Smooth muscle cell (in vitro differentiated cells): ENCODE measurements around the gene DDTL. TPM values are rescaled to one million over a fixed set of nuclear protein-coding genes. Genes with fewer than 3 reads are reported as not detected.
"Not testable (repeated sequence)": the region's sequence is repeated elsewhere in the genome, so short reads cannot be mapped to it uniquely, and the experiment has no call there.

Experiments
- DNase-seq: peaks from one replicate; lab custom pipeline; 2025; ENCODE audit not compliant: unreplicated experiment; lab: John Stamatoyannopoulos, UW
- H2AFZ ChIP-seq: fragments of 200-600 bp; sonication (generic); 2 replicates; pipeline ENCODE4 v1.6.0; 2016; ENCODE audit warnings: antibody characterized with exemption, low read depth, mild to moderate bottlenecking
- H3F3A ChIP-seq: fragments of 200-600 bp; sonication (generic); 2 replicates; pipeline ENCODE4 v1.6.0; 2017; ENCODE audit warnings: antibody characterized with exemption, low read depth
- H3K27ac ChIP-seq: fragments of 200-600 bp; sonication (generic); 2 replicates; pipeline ENCODE4 v1.5.1; 2016; ENCODE audit warnings: low read depth, mild to moderate bottlenecking
- H3K27me3 ChIP-seq: fragments of 200-600 bp; sonication (generic); 2 replicates; pipeline ENCODE4 v1.6.1; 2016; ENCODE audit warnings: low read depth, mild to moderate bottlenecking
- H3K36me3 ChIP-seq: fragments of 200-600 bp; sonication (generic); 2 replicates; pipeline ENCODE4 v1.5.1; 2016; ENCODE audit warnings: low read depth
- H3K4me1 ChIP-seq: fragments of 200-600 bp; sonication (generic); 2 replicates; pipeline ENCODE4 v1.5.1; 2016; ENCODE audit warnings: low read depth
- H3K4me2 ChIP-seq: fragments of 200-600 bp; sonication (generic); 2 replicates; pipeline ENCODE4 v1.6.0; 2016; ENCODE audit warnings: mild to moderate bottlenecking
- H3K4me3 ChIP-seq: fragments of 200-600 bp; sonication (generic); 2 replicates; pipeline ENCODE4 v1.5.1; 2016; ENCODE audit warnings: mild to moderate bottlenecking
- H3K79me2 ChIP-seq: fragments of 200-600 bp; sonication (generic); 2 replicates; pipeline ENCODE4 v1.6.0; 2016; ENCODE audit warnings: low read depth, mild to moderate bottlenecking
- H3K9ac ChIP-seq: fragments of 200-600 bp; sonication (generic); 2 replicates; pipeline ENCODE4 v1.6.0; 2016; ENCODE audit warnings: low read depth
- H3K9me3 ChIP-seq: fragments of 200-600 bp; sonication (generic); replicated peaks from 2 replicates; pipeline ENCODE4 v1.5.1; 2016; ENCODE audit warnings: low read depth
- H4K20me1 ChIP-seq: fragments of 200-600 bp; sonication (generic); 2 replicates; pipeline ENCODE4 v1.6.0; 2016; ENCODE audit warnings: low read depth
- WGBS: methylation state at CpG from one replicate; pipeline ENCODE4 v1.1.7; 2016; ENCODE audit warnings: low lambda C conversion rate; 5-methylcytosine and 5-hydroxymethylcytosine counted together
- polyA plus RNA-seq: library from polyadenylated mRNA; unstranded; fragments of >200 nt; fragmentation: Nextera tagmentation; extraction: Ambion mirVana; gene quantifications from 2 replicates; pipeline ENCODE4 v1.2.1, GENCODE V29; 2016
- total RNA-seq: library from RNA; depleted of rRNA; stranded (reverse); fragments of >200 nt; gene quantifications from 2 replicates; pipeline ENCODE4 v1.2.3, GENCODE V29; 2014

The DDTL gene
- total and polyA plus RNA-seq, 2 experiments from 2014 or later: 0.24 TPM; not detected in 1

- DNase-seq, H3K27ac ChIP-seq, H3K4me3 ChIP-seq, H3K4me1 ChIP-seq, H3K9ac ChIP-seq, H3F3A ChIP-seq, H3K36me3 ChIP-seq, H3K79me2 ChIP-seq, H3K27me3 ChIP-seq, H4K20me1 ChIP-seq, H3K9me3 ChIP-seq, H2AFZ ChIP-seq, H3K4me2 ChIP-seq: not testable (repeated sequence)
- 94% methylated on average over 2 of the region's 2 CpGs for WGBS
Observed at GRCh38 chr22:23951383-23951782, 15.3 kb upstream of the DDTL start.

- not testable (repeated sequence) for H4K20me1 ChIP-seq, H3K4me3 ChIP-seq, H3K4me1 ChIP-seq, H3K9me3 ChIP-seq, H2AFZ ChIP-seq, H3K36me3 ChIP-seq, H3K27me3 ChIP-seq, H3K4me2 ChIP-seq, H3K9ac ChIP-seq, DNase-seq, H3F3A ChIP-seq, H3K79me2 ChIP-seq, H3K27ac ChIP-seq
- WGBS: 79% methylated on average over 11 of the region's 11 CpGs
Observed at GRCh38 chr22:23952794-23953405, 13.8 kb upstream of the DDTL start.

GRCh38 chr22:23953485-23953884 lies 13.2 kb upstream of the DDTL start:
- H3F3A ChIP-seq, H3K4me2 ChIP-seq, H2AFZ ChIP-seq, H4K20me1 ChIP-seq, H3K4me3 ChIP-seq, H3K9ac ChIP-seq, H3K27ac ChIP-seq, H3K4me1 ChIP-seq, DNase-seq, H3K9me3 ChIP-seq, H3K36me3 ChIP-seq, H3K27me3 ChIP-seq, H3K79me2 ChIP-seq: not testable (repeated sequence)
- WGBS: 86% methylated on average over 4 of the region's 4 CpGs

- 75% methylated on average over 7 of the region's 8 CpGs for WGBS
- H3K4me2 ChIP-seq, H3K27me3 ChIP-seq, H3K4me1 ChIP-seq, H3K9ac ChIP-seq, H3K4me3 ChIP-seq, H4K20me1 ChIP-seq, H3K79me2 ChIP-seq, H3K27ac ChIP-seq, DNase-seq, H3F3A ChIP-seq, H2AFZ ChIP-seq, H3K36me3 ChIP-seq, H3K9me3 ChIP-seq: not testable (repeated sequence)
Observed at GRCh38 chr22:23954193-23954990, 12.3 kb upstream of the DDTL start.

GRCh38 chr22:23954991-23955305 lies 11.7 kb upstream of the DDTL start:
- not testable (repeated sequence) for H3K79me2 ChIP-seq, H2AFZ ChIP-seq, H3F3A ChIP-seq, H4K20me1 ChIP-seq, H3K9me3 ChIP-seq, H3K4me2 ChIP-seq, H3K4me3 ChIP-seq, H3K9ac ChIP-seq, H3K27me3 ChIP-seq, H3K36me3 ChIP-seq, H3K4me1 ChIP-seq, H3K27ac ChIP-seq, DNase-seq
- 60% methylated on average over 6 of the region's 6 CpGs for WGBS

- not testable (repeated sequence) for DNase-seq, H3K9me3 ChIP-seq
Observed at GRCh38 chr22:23955886-23956285, 10.8 kb upstream of the DDTL start.

More at GRCh38 chr22:23955886-23956285, 10.8 kb upstream of the DDTL start:
- H3K79me2 ChIP-seq, H3K4me1 ChIP-seq, H3K4me3 ChIP-seq, H3K27me3 ChIP-seq, H3K27ac ChIP-seq, H4K20me1 ChIP-seq, H2AFZ ChIP-seq, H3K4me2 ChIP-seq, H3F3A ChIP-seq, H3K36me3 ChIP-seq, H3K9ac ChIP-seq: not testable (repeated sequence)
- WGBS: 38% methylated on average over 8 of the region's 8 CpGs
